CD4-positive, CD25-positive, alpha-beta regulatory T cell (primary cell): ENCODE measurements around the gene SLC50A1. TPM values are rescaled to one million over a fixed set of nuclear protein-coding genes. Genes with fewer than 3 reads are reported as not detected.

Source experiments
- ATAC-seq, 2 donors: fragments of 150-1000 bp; cut with Tn5 transposase; one replicate each; pipeline ENCODE4 v1.10.0; 2021; ENCODE audit warnings: low read depth in 2 of 2, moderate number of reproducible peaks in 2 of 2, moderate library complexity in 1 of 2
- DNase-seq, 3 donors: peaks; one replicate each; pipeline versions ENCODE4 v3.0.0 to v3.0.0-alpha.2; 2012 to 2022; ENCODE audit warnings: mixed read lengths in 1 of 3
- H3K27ac ChIP-seq: one replicate; pipeline ENCODE4 v1.7.0; 2013; ENCODE audit warnings: mild to moderate bottlenecking, low read length; ENCODE audit not compliant: insufficient read depth, poor library complexity, severe bottlenecking
- H3K27me3 ChIP-seq: one replicate; pipeline ENCODE4 v1.7.0; 2013; ENCODE audit warnings: low read length; ENCODE audit not compliant: control insufficient read depth, insufficient read depth
- H3K36me3 ChIP-seq: one replicate; pipeline ENCODE4 v1.7.0; 2013; ENCODE audit warnings: mild to moderate bottlenecking, low read length, moderate library complexity; ENCODE audit not compliant: control insufficient read depth, insufficient read depth
- H3K4me1 ChIP-seq: 2 replicates; pipeline ENCODE4 v1.7.0; 2013; ENCODE audit warnings: mild to moderate bottlenecking, low read length; ENCODE audit not compliant: insufficient read depth, control insufficient read depth, poor library complexity, severe bottlenecking
- H3K4me3 ChIP-seq: one replicate; pipeline ENCODE4 v1.7.0; 2013; ENCODE audit warnings: low read depth, mild to moderate bottlenecking, low read length, moderate library complexity
- H3K9me3 ChIP-seq, 2 experiments: 1 replicate in 1 of 2; 2 replicates in 1 of 2; pipeline ENCODE4 v1.7.0; 2013; ENCODE audit warnings: low read length in 2 of 2, mild to moderate bottlenecking in 1 of 2, moderate library complexity in 1 of 2; ENCODE audit not compliant: control insufficient read depth in 2 of 2
- H3K27ac Mint-ChIP-seq, 3 donors: one replicate each; pipeline ENCODE4 v1.8.0; 2020 to 2022; ENCODE audit warnings: mild to moderate bottlenecking in 3 of 3, mixed read lengths in 3 of 3, moderate library complexity in 2 of 3
- H3K27me3 Mint-ChIP-seq: one replicate; pipeline ENCODE4 v1.8.0; 2022; ENCODE audit warnings: mild to moderate bottlenecking, mixed read lengths
- H3K36me3 Mint-ChIP-seq: one replicate; pipeline ENCODE4 v1.8.0; 2020; ENCODE audit warnings: mixed read lengths
- H3K4me1 Mint-ChIP-seq, 4 donors: one replicate each; pipeline ENCODE4 v1.8.0; 2020 to 2022; ENCODE audit warnings: mixed read lengths in 4 of 4, mild to moderate bottlenecking in 1 of 4
- H3K4me3 Mint-ChIP-seq, 4 donors: one replicate each; pipeline ENCODE4 v1.8.0; 2020 to 2022; ENCODE audit warnings: mild to moderate bottlenecking in 4 of 4, mixed read lengths in 4 of 4, moderate library complexity in 3 of 4
- H3K9me3 Mint-ChIP-seq, 7 donors: one replicate each; pipeline ENCODE4 v1.8.0; 2020 to 2022; ENCODE audit warnings: mixed read lengths in 7 of 7, mild to moderate bottlenecking in 3 of 7, moderate library complexity in 2 of 7
- polyA plus RNA-seq, 4 donors: library from polyadenylated mRNA; unstranded; fragments of 300-500 nt; fragmentation: Illumina TruSeq; gene quantifications; one replicate each; pipeline ENCODE4 v1.2.3, GENCODE V29; 2021
- total RNA-seq: library from RNA; stranded (reverse); gene quantifications from one replicate; pipeline ENCODE4 v1.2.3, GENCODE V29; 2022

Gene SLC50A1
- total and polyA plus RNA-seq, 5 donors from 2014 or later: 24.1 to 59.3 (median 45.4) TPM

DNA sequence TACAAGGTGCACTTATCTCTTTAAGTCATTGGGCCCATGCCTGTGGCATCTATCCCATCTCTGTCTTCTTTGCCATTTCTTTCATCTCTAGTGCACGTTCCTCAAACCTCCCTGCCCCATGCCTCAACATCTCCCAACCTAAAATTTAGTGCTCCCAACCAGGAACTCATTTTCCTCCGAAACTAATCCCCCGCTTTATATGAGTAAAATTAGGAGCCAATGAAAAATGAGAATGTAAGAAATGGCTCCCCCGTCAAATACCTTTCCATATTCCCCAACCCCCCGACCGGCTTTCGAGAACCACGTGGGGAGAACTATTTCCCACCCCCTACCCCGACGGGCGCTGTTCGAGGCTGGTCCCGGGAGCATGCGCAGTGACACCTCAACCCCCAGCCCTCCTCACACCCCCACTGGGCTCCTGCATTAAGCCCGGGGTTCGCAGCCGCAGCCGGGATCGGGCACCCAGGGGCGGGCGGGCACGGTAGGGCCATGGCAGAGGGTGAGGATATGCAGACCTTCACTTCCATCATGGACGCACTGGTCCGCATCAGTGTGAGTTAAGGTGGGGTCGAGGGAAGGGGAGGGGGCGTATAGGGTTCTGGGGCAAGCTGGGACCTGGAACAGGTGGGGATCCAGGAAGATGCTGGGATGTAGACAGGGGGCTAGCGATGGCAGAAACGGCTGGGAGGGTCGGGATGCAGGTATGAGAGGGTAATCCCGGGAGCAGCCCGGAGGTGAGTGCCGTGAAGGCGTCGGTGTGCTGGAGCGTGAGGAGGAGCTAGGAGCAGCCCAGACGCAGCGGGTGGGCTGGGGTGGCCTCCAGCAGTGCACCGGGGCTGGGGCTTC is 38.0 kb downstream of the SLC50A1 start, which contains the start of gene TRIM46:
TRIM46 (plus strand) TSS at position 372 of the 846 bp plus-strand sequence; CDS start at position 490, 118 bp downstream.
- H3K27me3 ChIP-seq: no peaks in the 10 kb centered on the region
- ATAC-seq (peak in 1 of 2 donors; percentile 2), DNase-seq (peak; percentile 46 to 75 (median 59))
- H3K36me3 Mint-ChIP-seq: peaks cover 14% of the 10 kb centered on the region
- peaks cover 4% of the 10 kb centered on the region for H3K27me3 Mint-ChIP-seq
- H3K36me3 ChIP-seq: peaks cover 23% of the 10 kb centered on the region
- H3K27ac Mint-ChIP-seq: peak within 1 kb of the TSS; percentile 99 to 100 (median 100)
- peak within 1 kb of the TSS; percentile 93 for H3K27ac ChIP-seq
- peaks cover 15 to 61% (median 34%) of the 10 kb centered on the region in 4 donors for H3K4me1 Mint-ChIP-seq
- peak within 1 kb of the TSS; percentile 94 to 100 (median 98) for H3K4me3 Mint-ChIP-seq
- H3K4me3 ChIP-seq: peak within 1 kb of the TSS; percentile 70
- H3K4me1 ChIP-seq: peaks cover 37% of the 10 kb centered on the region
- no peaks in the 10 kb centered on the region for H3K9me3 ChIP-seq
- no peaks in the 10 kb centered on the region for H3K9me3 Mint-ChIP-seq

GRCh38 chr1:155174324-155175280 is 39.0 kb downstream of the SLC50A1 start:
- H3K36me3 Mint-ChIP-seq: peaks cover 10% of the 10 kb centered on the region
- no peak for ATAC-seq

DNA sequence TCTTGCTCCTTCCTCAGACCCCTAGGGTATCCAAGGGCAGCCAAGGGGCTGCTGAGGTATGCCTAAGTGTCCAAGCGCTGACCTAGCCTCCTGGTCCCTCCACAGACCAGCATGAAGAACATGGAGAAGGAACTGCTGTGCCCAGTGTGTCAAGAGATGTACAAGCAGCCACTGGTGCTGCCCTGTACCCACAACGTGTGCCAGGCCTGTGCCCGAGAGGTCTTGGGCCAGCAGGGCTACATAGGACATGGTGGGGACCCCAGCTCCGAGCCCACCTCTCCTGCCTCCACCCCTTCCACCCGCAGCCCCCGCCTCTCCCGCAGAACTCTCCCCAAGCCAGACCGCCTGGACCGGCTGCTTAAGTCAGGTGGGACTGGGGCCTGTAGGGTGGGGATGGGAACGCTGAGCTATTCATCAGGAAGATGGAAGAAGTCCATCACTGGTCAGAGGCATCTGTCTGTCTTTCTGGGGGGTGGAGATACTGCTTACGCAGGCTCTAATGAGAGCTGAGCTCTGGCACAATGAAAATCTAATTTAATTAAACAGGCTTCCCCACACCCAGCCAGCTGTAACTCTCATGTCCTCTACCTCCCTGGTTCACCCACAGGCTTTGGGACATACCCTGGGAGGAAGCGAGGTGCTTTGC is 39.8 kb downstream of the SLC50A1 start:
- Mint-ChIP-seq H3K36me3 (peaks cover 8% of the 10 kb centered on the region), H3K27ac (peak overlapping the region in 2 of 3 donors; percentile 65 to 80), H3K4me1 (peaks cover 8 to 55% (median 29%) of the 10 kb centered on the region in 4 donors), H3K4me3 (peak overlapping the region; percentile 73 to 100 (median 82)), H3K27me3 (peaks cover 4% of the 10 kb centered on the region), H3K9me3 (no peaks in the 10 kb centered on the region)
- peaks cover 13% of the 10 kb centered on the region for H3K36me3 ChIP-seq
- H3K9me3 ChIP-seq: no peaks in the 10 kb centered on the region
- peaks cover 37% of the 10 kb centered on the region for H3K4me1 ChIP-seq
- ATAC-seq (no peak), DNase-seq (no peak)
- H3K27ac ChIP-seq: peak overlapping the region; percentile 93
- H3K27me3 ChIP-seq: no peaks in the 10 kb centered on the region
- H3K4me3 ChIP-seq: no peak overlapping the region

More at GRCh38 chr1:155174324-155175280, 39.0 kb downstream of the SLC50A1 start:
- peak; percentile 43 to 76 (median 46) for DNase-seq
- H3K4me3 ChIP-seq: peak overlapping the region; percentile 48
- peaks cover 37% of the 10 kb centered on the region for H3K4me1 ChIP-seq
- Mint-ChIP-seq H3K27me3 (peaks cover 4% of the 10 kb centered on the region), H3K9me3 (no peaks in the 10 kb centered on the region), H3K4me1 (peaks cover 9 to 59% (median 31%) of the 10 kb centered on the region in 4 donors), H3K4me3 (peak overlapping the region; percentile 94 to 100 (median 98)), H3K27ac (peak overlapping the region; percentile 91 to 100 (median 99))
- peak overlapping the region; percentile 93 for H3K27ac ChIP-seq
- H3K27me3 ChIP-seq: no peaks in the 10 kb centered on the region
- peaks cover 17% of the 10 kb centered on the region for H3K36me3 ChIP-seq
- H3K9me3 ChIP-seq: no peaks in the 10 kb centered on the region

DNA sequence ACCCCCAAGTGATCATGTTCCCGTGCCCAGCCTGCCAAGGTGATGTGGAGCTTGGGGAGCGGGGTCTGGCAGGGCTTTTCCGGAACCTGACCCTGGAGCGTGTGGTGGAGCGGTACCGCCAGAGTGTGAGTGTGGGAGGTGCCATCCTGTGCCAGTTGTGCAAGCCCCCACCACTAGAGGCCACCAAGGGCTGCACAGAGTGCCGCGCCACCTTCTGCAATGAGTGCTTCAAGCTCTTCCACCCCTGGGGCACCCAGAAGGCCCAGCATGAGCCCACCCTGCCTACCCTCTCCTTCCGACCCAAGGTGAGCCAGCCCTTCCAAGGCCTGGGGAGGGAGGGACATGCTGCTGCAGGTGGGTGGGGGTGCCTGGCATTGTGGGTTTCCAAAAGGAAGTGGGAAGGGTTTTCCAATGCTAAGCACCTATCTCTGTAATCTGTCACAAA is 40.3 kb downstream of the SLC50A1 start:
- H3K27me3 ChIP-seq: no peaks in the 10 kb centered on the region
- ATAC-seq (no peak), DNase-seq (peak in 1 of 3 donors; percentile 50)
- no peaks in the 10 kb centered on the region for H3K9me3 Mint-ChIP-seq
- H3K4me1 ChIP-seq: peaks cover 37% of the 10 kb centered on the region
- peak overlapping the region; percentile 28 for H3K4me3 ChIP-seq
- no peak overlapping the region for H3K27ac Mint-ChIP-seq
- H3K36me3 Mint-ChIP-seq: peaks cover 8% of the 10 kb centered on the region
- peaks cover 8 to 55% (median 28%) of the 10 kb centered on the region in 4 donors for H3K4me1 Mint-ChIP-seq
- peaks cover 12% of the 10 kb centered on the region for H3K36me3 ChIP-seq
- H3K9me3 ChIP-seq: no peaks in the 10 kb centered on the region
- H3K27ac ChIP-seq: no peak overlapping the region
- peak overlapping the region; percentile 41 to 86 (median 66) for H3K4me3 Mint-ChIP-seq
- peaks cover 4% of the 10 kb centered on the region for H3K27me3 Mint-ChIP-seq

GRCh38 chr1:155176544-155177071 is 41.0 kb downstream of the SLC50A1 start:
- peaks cover 8 to 49% (median 27%) of the 10 kb centered on the region in 4 donors for H3K4me1 Mint-ChIP-seq
- peaks cover 4% of the 10 kb centered on the region for H3K27me3 Mint-ChIP-seq
- peaks cover 8% of the 10 kb centered on the region for H3K36me3 Mint-ChIP-seq

DNA sequence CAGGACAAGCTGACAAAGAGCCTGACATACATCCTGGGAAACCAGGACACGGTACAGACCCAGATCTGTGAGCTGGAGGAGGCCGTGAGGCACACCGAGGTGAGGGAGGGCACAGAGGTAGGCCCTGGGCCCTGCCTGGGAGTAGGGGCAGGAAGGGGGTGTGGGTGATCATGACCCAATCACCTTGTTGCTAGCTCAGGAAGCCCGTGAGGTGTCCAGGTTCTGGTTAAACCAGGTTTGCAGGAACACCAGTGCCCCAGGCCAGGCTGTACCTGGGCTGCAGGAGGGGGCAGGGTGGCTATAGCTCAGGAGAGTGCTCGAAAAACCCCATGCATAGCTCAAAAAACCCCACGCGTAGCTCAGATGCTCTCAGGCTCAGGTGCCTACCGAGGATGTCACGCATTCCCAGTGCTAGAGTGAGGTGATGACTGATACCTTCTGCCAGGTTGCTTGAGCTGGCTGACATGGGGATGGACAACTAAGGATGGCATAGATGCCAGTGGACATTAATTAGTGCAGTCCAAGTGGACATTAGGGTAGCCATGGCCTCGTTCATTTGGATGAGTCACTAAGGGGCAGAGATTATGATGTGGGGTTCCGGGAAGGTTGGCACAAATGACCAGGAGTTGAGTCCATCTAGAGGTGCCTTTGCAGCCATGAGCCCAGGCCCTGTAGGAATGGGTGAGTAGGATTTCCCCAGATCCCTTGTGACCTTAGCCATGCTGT is 41.7 kb downstream of the SLC50A1 start:
- Mint-ChIP-seq H3K4me3 (peak overlapping the region in 2 of 4 donors; percentile 29 to 51), H3K4me1 (peaks cover 4 to 42% (median 20%) of the 10 kb centered on the region in 4 donors), H3K27ac (no peak overlapping the region), H3K27me3 (no peaks in the 10 kb centered on the region), H3K9me3 (no peaks in the 10 kb centered on the region), H3K36me3 (peaks cover 8% of the 10 kb centered on the region)
- no peaks in the 10 kb centered on the region for H3K27me3 ChIP-seq
- H3K36me3 ChIP-seq: peaks cover 12% of the 10 kb centered on the region
- ATAC-seq (no peak), DNase-seq (no peak)
- H3K27ac ChIP-seq: no peak overlapping the region
- no peaks in the 10 kb centered on the region for H3K9me3 ChIP-seq
- no peak overlapping the region for H3K4me3 ChIP-seq
- peaks cover 30% of the 10 kb centered on the region for H3K4me1 ChIP-seq

More at GRCh38 chr1:155176544-155177071, 41.0 kb downstream of the SLC50A1 start:
- H3K9me3 Mint-ChIP-seq: no peaks in the 10 kb centered on the region
- H3K4me1 ChIP-seq: peaks cover 37% of the 10 kb centered on the region
- H3K36me3 ChIP-seq: peaks cover 12% of the 10 kb centered on the region
- no peak overlapping the region for H3K27ac ChIP-seq
- DNase-seq (peak; percentile 68 to 86 (median 80)), ATAC-seq (peak; percentile 46 to 48)
- peak overlapping the region in 1 of 3 donors; percentile 54 for H3K27ac Mint-ChIP-seq
- peak overlapping the region; percentile 28 for H3K4me3 ChIP-seq
- H3K4me3 Mint-ChIP-seq: peak overlapping the region; percentile 48 to 86 (median 64)
- H3K9me3 ChIP-seq: no peaks in the 10 kb centered on the region
- no peaks in the 10 kb centered on the region for H3K27me3 ChIP-seq
